HepG2 (cell line): Measurements from ENCODE around the gene BCAS3. TPM values are rescaled to one million over a fixed set of nuclear protein-coding genes. Genes with fewer than 3 reads are reported as not detected.
A peak's percentile ranks its signal among the peaks of the same experiment; 100 is the strongest.

Experiments used
- ATAC-seq: fragments of 200-7000 bp; cut with Tn5 transposase; 3 replicates; pipeline ENCODE4 v1.9.1; 2020; ENCODE audit warnings: mild to moderate bottlenecking, moderate library complexity
- BruUV-seq: library from RNA; stranded (reverse); fragments of 400-500 nt; replicated peaks from 2 replicates; lab custom pipeline; 2021; lab: Mats Ljungman, UMichigan
- CTCF ChIA-PET: fragments of 300-600 bp; formaldehyde crosslinking; extraction: SDS; loops from one replicate; lab custom pipeline; 2021; ENCODE audit warnings: low total read pairs, inconsistent platforms, low intra/inter-chr PET ratio; lab: Yijun Ruan, JAX
- POLR2A ChIA-PET: fragments of 350-600 bp; sonication (Branson Sonifier 250); formaldehyde crosslinking; loops from one replicate; lab custom pipeline; 2020; ENCODE audit warnings: antibody characterized with exemption, inconsistent platforms; lab: Yijun Ruan, JAX
- DNase-seq: peaks from one replicate; pipeline ENCODE4 v3.0.0-alpha.2; 2015; ENCODE audit warnings: low spot score
- FAIRE-seq: peaks from 3 replicates; lab custom pipeline; 2011; peaks lifted over from hg19 to GRCh38; lab: Jason Lieb, UNC
- H2AFZ ChIP-seq: one replicate; pipeline ENCODE4 v1.6.1; 2011; ENCODE audit warnings: low read length, inconsistent platforms
- H3K27ac ChIP-seq: fragments of 300-600 bp; 3 replicates; pipeline ENCODE4 v1.8.0; 2011; ENCODE audit warnings: mixed run types, mild to moderate bottlenecking, mixed read lengths, low read length, inconsistent platforms; ENCODE audit not compliant: insufficient read depth; ENCODE audit errors: extremely low read length
- H3K27me3 ChIP-seq, 2 experiments: fragments of 200-600 bp in 1 of 2; 2 replicates in 1 of 2; 3 replicates in 1 of 2; pipeline versions ENCODE4 v1.6.0 to v1.8.0; 2011; ENCODE audit warnings: low read length in 2 of 2, mild to moderate bottlenecking in 2 of 2, moderate library complexity in 2 of 2, inconsistent platforms in 1 of 2; ENCODE audit not compliant: insufficient read depth in 2 of 2, control insufficient read depth in 1 of 2
- H3K36me3 ChIP-seq, 2 experiments: fragments of 200-600 bp in 1 of 2; replicated peaks in 1 of 2; 2 replicates in 1 of 2; 3 replicates in 1 of 2; pipeline versions ENCODE4 v1.5.1 to v1.8.0; 2011; ENCODE audit warnings: low read length in 2 of 2, inconsistent platforms in 1 of 2; ENCODE audit not compliant: insufficient read depth in 2 of 2, control insufficient read depth in 1 of 2
- H3K4me1 ChIP-seq: 2 replicates; pipeline ENCODE4 v1.5.1; 2012; ENCODE audit warnings: low read length, inconsistent platforms; ENCODE audit not compliant: insufficient read depth
- H3K4me2 ChIP-seq: 2 replicates; pipeline ENCODE4 v1.6.0; 2011; ENCODE audit warnings: low read depth, low read length, inconsistent platforms
- H3K4me3 ChIP-seq, 3 experiments: fragments of 200-600 bp in 1 of 3; sonication (generic), shearing (Covaris generic) in 1 of 3; replicated peaks in 1 of 3; 2 replicates each; pipeline ENCODE4 v1.5.1; 2011 to 2016; ENCODE audit warnings: low read length in 3 of 3, inconsistent platforms in 2 of 3, low read depth in 2 of 3, mild to moderate bottlenecking in 2 of 3, control low read depth in 1 of 3, mixed read lengths in 1 of 3; ENCODE audit not compliant: insufficient read depth in 1 of 3
- H3K79me2 ChIP-seq: one replicate; pipeline ENCODE4 v1.6.1; 2011; ENCODE audit warnings: low read length, inconsistent platforms; ENCODE audit not compliant: insufficient read depth
- H3K9ac ChIP-seq: 2 replicates; pipeline ENCODE4 v1.6.0; 2011; ENCODE audit warnings: mild to moderate bottlenecking, low read depth, low read length, inconsistent platforms; ENCODE audit not compliant: insufficient read depth
- H3K9me3 ChIP-seq: 2 replicates; pipeline ENCODE4 v1.5.1; 2012; ENCODE audit warnings: mild to moderate bottlenecking, low read length
- H4K20me1 ChIP-seq: 2 replicates; pipeline ENCODE4 v1.6.0; 2011; ENCODE audit warnings: inconsistent platforms, mild to moderate bottlenecking, low read length, moderate library complexity; ENCODE audit not compliant: insufficient read depth
- ARID4A ChIP-seq: sonication (generic); formaldehyde crosslinking; IDR thresholded peaks from 2 replicates; pipeline ENCODE4 v1.5.0; 2020; ENCODE audit warnings: mild to moderate bottlenecking, missing genetic modification reagents, borderline replicate concordance
- HMG20A ChIP-seq: IDR thresholded peaks from 2 replicates; pipeline ENCODE4 v1.6.1; 2016; ENCODE audit warnings: borderline replicate concordance
- POLR2G ChIP-seq: fragments of 200-400 bp; formaldehyde crosslinking; IDR thresholded peaks from 2 replicates; pipeline ENCODE4 v1.6.1; 2018; ENCODE audit warnings: mild to moderate bottlenecking, low read depth, low read length, moderate library complexity
- RARA ChIP-seq: IDR thresholded peaks from 2 replicates; pipeline ENCODE4 v1.6.1; 2016; ENCODE audit warnings: missing genetic modification reagents, missing compliant biosample characterization
- SIX4 ChIP-seq: sonication (generic); formaldehyde crosslinking; IDR thresholded peaks from 2 replicates; pipeline ENCODE4 v1.4.0; 2020; ENCODE audit warnings: missing genetic modification reagents
- ZMYM4 ChIP-seq: sonication (generic); formaldehyde crosslinking; IDR thresholded peaks from 2 replicates; pipeline ENCODE4 v1.8.1; 2023; ENCODE audit warnings: mild to moderate bottlenecking, missing genetic modification reagents
- ZNF101 ChIP-seq: sonication (generic); formaldehyde crosslinking; IDR thresholded peaks from 2 replicates; pipeline ENCODE4 v1.4.0; 2020; ENCODE audit warnings: mild to moderate bottlenecking, low read depth, missing genetic modification reagents, borderline replicate concordance
- ZNF260 ChIP-seq: sonication (generic); formaldehyde crosslinking; IDR thresholded peaks from 2 replicates; pipeline ENCODE4 v1.4.0; 2020; ENCODE audit warnings: missing genetic modification reagents, low read depth, mild to moderate bottlenecking, borderline replicate concordance
- ZNF850 ChIP-seq: sonication (generic); formaldehyde crosslinking; conservative IDR thresholded peaks from 2 replicates; pipeline ENCODE4 v1.9.0; 2021; ENCODE audit warnings: mild to moderate bottlenecking, missing genetic modification reagents
- WGBS: methylation state at CpG from one replicate; pipeline ENCODE4 v1.1.6; 2017; ENCODE audit warnings: low lambda C conversion rate; 5-methylcytosine and 5-hydroxymethylcytosine counted together
- in situ Hi-C: cut with HindIII; loops from 2 replicates; pipeline ENCODE4 v1.10.0; 2017; ENCODE audit warnings: low pct_unique_long_range_greater_than_20kb; ENCODE audit not compliant: extremely low pct_ligation_motif_present
- intact Hi-C: fragments of 100-400 bp; cut with micrococcal nuclease; formaldehyde crosslinking; loops from one replicate; pipeline ENCODE4 v1.10.0; 2022; ENCODE audit not compliant: unreplicated experiment
- polyA plus RNA-seq, 8 experiments: library from polyadenylated mRNA; depleted of rRNA in 3 of 8; stranded (reverse) in 7 of 8; unstranded in 1 of 8; fragments of >200 nt; fragmentation: Illumina TruSeq in 4 of 8; extraction: Trizol in 4 of 8; gene quantifications; 2 replicates each; pipeline versions ENCODE4 v1.2.1 to v1.2.3, GENCODE V29; 2011 to 2016; ENCODE audit warnings: low read depth in 4 of 8, missing spikeins in 1 of 8, mixed read lengths in 1 of 8; ENCODE audit not compliant: insufficient read depth in 1 of 8
- total RNA-seq, 5 experiments: library from RNA; depleted of rRNA; stranded (reverse); fragments of >200 nt; fragmentation: Illumina TruSeq; extraction: Trizol; gene quantifications; 2 replicates each; pipeline ENCODE4 v1.2.3, GENCODE V29; 2016; ENCODE audit warnings: low read depth in 1 of 5
- TF ChIP-seq, protein P1 (sequence below), 2 experiments: sonication (generic) in 1 of 2; formaldehyde crosslinking in 1 of 2; IDR thresholded peaks; 2 replicates each; pipeline versions ENCODE4 v1.5.1 to v1.6.1; 2011 to 2020; ENCODE audit warnings: borderline replicate concordance in 1 of 2, low read depth in 1 of 2, low read length in 1 of 2, mild to moderate bottlenecking in 1 of 2, missing genetic modification reagents in 1 of 2, moderate library complexity in 1 of 2
- TF ChIP-seq, protein P2 (sequence below): sonication (generic); formaldehyde crosslinking; IDR thresholded peaks from 2 replicates; pipeline ENCODE4 v1.4.0; 2020; ENCODE audit warnings: missing genetic modification reagents, mild to moderate bottlenecking, borderline replicate concordance

BCAS3 gene
- total and polyA plus RNA-seq, 2 of the 13 experiments (the other 11 are each of a cell fraction or from before 2014, with no cell fraction given), result 10.7 to 11.2 TPM

DNA sequence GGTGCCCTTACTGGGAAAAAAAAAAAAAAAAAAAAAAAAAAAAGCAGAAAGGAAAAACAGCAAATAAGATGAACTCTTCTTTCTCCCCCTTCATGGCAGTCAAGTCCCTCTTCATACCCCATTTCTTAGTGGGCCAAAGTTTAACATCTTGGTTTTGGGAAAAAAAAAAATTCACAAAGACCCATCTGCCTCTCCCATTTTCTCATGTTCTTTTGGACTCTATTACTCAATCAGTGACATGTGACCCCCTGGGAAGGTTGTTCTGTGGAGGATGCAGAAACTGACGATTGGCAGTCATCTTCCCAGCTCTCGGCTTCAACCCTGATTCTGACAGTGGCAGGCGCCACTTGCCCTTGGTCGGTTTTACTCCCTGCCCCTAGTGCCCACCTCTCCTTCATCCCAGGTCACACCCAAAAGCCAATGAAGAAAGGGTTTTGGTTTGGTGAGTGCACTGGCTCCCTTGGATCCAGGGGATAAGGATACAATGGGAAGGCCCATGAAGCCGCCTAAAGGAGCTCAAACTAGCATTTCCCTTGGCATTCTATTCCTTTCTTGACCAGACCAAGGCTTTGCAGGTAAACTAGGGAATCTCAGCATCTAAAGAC, 661.3 kb downstream of the BCAS3 start:
- no peak for ATAC-seq
- peaks cover 79% of the 10 kb centered on the region for H3K4me1 ChIP-seq
- no peaks in the 10 kb centered on the region for H3K9me3 ChIP-seq
- BruUV-seq, result no TSS peak
- H3K4me2 ChIP-seq, result no peak overlapping the region
- H3K4me3 ChIP-seq, result no peak overlapping the region
- no peak for FAIRE-seq
- no peak overlapping the region for H3K27ac ChIP-seq
- H3K9ac ChIP-seq, result no peak overlapping the region
- CTCF ChIA-PET, result no interaction called here
- H4K20me1 ChIP-seq, result no peaks in the 10 kb centered on the region
- intact Hi-C loops (no loop called here), in situ Hi-C loops (no loop called here)
- peak; percentile 43 for DNase-seq
- H3K79me2 ChIP-seq, result no peaks in the 10 kb centered on the region
- H3K27me3 ChIP-seq, result no peaks in the 10 kb centered on the region
- H3K36me3 ChIP-seq, result no peaks in the 10 kb centered on the region
- POLR2A ChIA-PET, result interaction anchor here (1.7 kb wide), 1 partner anchor 27 kb away, joined by 4 read pairs; no protein-coding TSS in a partner anchor
- 70% methylated on average over 5 of the region's 5 CpGs for WGBS
- H2AFZ ChIP-seq, result no peak overlapping the region
- peak; percentile 55; the same call in 1 of the 2 replicates for TF ChIP-seq ZMYM4
- TF ChIP-seq ZNF260 (CRISPR knock-in tag), result no peak
- TF ChIP-seq, protein P1, sequence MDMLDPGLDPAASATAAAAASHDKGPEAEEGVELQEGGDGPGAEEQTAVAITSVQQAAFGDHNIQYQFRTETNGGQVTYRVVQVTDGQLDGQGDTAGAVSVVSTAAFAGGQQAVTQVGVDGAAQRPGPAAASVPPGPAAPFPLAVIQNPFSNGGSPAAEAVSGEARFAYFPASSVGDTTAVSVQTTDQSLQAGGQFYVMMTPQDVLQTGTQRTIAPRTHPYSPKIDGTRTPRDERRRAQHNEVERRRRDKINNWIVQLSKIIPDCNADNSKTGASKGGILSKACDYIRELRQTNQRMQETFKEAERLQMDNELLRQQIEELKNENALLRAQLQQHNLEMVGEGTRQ (IDR thresholded peaks at IDR 0.05; ENCODE audit: low read depth, low read length), result 0 out of 2 replicates have a peak, but pooled peaks have one; percentile 27
- TF ChIP-seq, protein P1 (CRISPR knock-in tag; IDR thresholded peaks at IDR 0.05; ENCODE audit: borderline replicate concordance), result peak; percentile 78; the same call in 1 of the 2 replicates
- TF ChIP-seq, protein P2, sequence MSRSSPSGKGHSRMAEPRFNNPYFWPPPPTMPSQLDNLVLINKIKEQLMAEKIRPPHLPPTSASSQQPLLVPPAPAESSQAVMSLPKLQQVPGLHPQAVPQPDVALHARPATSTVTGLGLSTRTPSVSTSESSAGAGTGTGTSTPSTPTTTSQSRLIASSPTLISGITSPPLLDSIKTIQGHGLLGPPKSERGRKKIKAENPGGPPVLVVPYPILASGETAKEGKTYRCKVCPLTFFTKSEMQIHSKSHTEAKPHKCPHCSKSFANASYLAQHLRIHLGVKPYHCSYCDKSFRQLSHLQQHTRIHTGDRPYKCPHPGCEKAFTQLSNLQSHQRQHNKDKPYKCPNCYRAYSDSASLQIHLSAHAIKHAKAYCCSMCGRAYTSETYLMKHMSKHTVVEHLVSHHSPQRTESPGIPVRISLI, result peak; percentile 66; the same call in 1 of the 2 replicates
- TF ChIP-seq SIX4 (CRISPR knock-in tag), result 0 out of 2 replicates have a peak, but pooled peaks have one; percentile 26
- TF ChIP-seq HMG20A (CRISPR knock-in tag), result 0 out of 2 replicates have a peak, but pooled peaks have one; percentile 17
- no peak for TF ChIP-seq POLR2G
- 0 out of 2 replicates have a peak, but pooled peaks have one; percentile 11 for TF ChIP-seq RARA
- no peak for TF ChIP-seq ARID4A (CRISPR knock-in tag)
- no peak for TF ChIP-seq ZNF101 (CRISPR knock-in tag)
- TF ChIP-seq ZNF850 (CRISPR knock-in tag), result 0 out of 2 replicates have a peak, but pooled peaks have one; percentile 61
